Lower lobe of right lung (tissue), 2 donors: ENCODE data around the gene SLIT3. TPM values are rescaled to one million over a fixed set of nuclear protein-coding genes. Genes with fewer than 3 reads are reported as not detected.

Experiments used
- ATAC-seq, 2 donors: fragments of 200-7000 bp; cut with Tn5 transposase; one replicate each; pipeline ENCODE4 v1.9.1; 2020 to 2022; ENCODE audit warnings: mild to moderate bottlenecking in 2 of 2, moderate library complexity in 2 of 2
- DNase-seq: peaks from one replicate; pipeline ENCODE4 v3.0.0-alpha.2; 2020
- H3K27ac ChIP-seq: fragments of 200-600 bp; one replicate; pipeline ENCODE4 v1.8.0; 2022
- H3K27me3 ChIP-seq: fragments of 200-600 bp; one replicate; pipeline ENCODE4 v1.8.0; 2022; ENCODE audit warnings: low read depth
- H3K36me3 ChIP-seq: fragments of 200-600 bp; one replicate; pipeline ENCODE4 v1.8.0; 2022; ENCODE audit warnings: mild to moderate bottlenecking
- H3K4me1 ChIP-seq: fragments of 200-600 bp; one replicate; pipeline ENCODE4 v1.8.0; 2022
- H3K4me3 ChIP-seq: fragments of 200-600 bp; one replicate; pipeline ENCODE4 v1.8.0; 2022; ENCODE audit warnings: mild to moderate bottlenecking
- H3K9me3 ChIP-seq: fragments of 200-600 bp; one replicate; pipeline ENCODE4 v1.8.0; 2022
- CTCF ChIP-seq: fragments of 200-600 bp; IDR thresholded peaks from one replicate; pipeline ENCODE4 v1.8.0; 2022; ENCODE audit warnings: antibody characterized with exemption, mild to moderate bottlenecking
- intact Hi-C: fragments of 100-400 bp; cut with DNase I; formaldehyde crosslinking; loops from one replicate; pipeline ENCODE4 v1.11.0; 2022
- total RNA-seq: library from RNA; stranded (reverse); fragmentation: NEBNext Ultra II Directional; extraction: Animal tissue kit (Norgen Biotek cat#: 25700); gene quantifications from one replicate; pipeline ENCODE4 v1.2.1, GENCODE V29; 2021
- donor health status: DM: no; HTN: yes; CAD: no; lungs with severe emphysema.

SLIT3 gene
- total RNA-seq, 1 donor from 2014 or later: 48.6 TPM

- intact Hi-C loops: no loop called here
- no peak for TF ChIP-seq CTCF
- ATAC-seq: no peak
These were observed 310.3 kb downstream of the SLIT3 start for GRCh38 chr5:168990679-168991078.

GRCh38 chr5:168989731-168990505 lies 311.0 kb downstream of the SLIT3 start:
- no peak overlapping the region for H3K27ac ChIP-seq
- peaks cover 17% of the 10 kb centered on the region for H3K27me3 ChIP-seq
- DNase-seq: no peak
- TF ChIP-seq CTCF: no peak
- H3K9me3 ChIP-seq: no peaks in the 10 kb centered on the region
- H3K4me1 ChIP-seq: peaks cover 16% of the 10 kb centered on the region
- ATAC-seq: no peak
- no peaks in the 10 kb centered on the region for H3K36me3 ChIP-seq
- H3K4me3 ChIP-seq: no peak overlapping the region
- intact Hi-C loops: no loop called here

More at GRCh38 chr5:168990679-168991078, 310.3 kb downstream of the SLIT3 start:
- H3K9me3 ChIP-seq: no peaks in the 10 kb centered on the region
- H3K4me1 ChIP-seq: peaks cover 16% of the 10 kb centered on the region
- H3K27ac ChIP-seq: no peak overlapping the region
- no peak for DNase-seq
- no peak overlapping the region for H3K4me3 ChIP-seq
- peaks cover 17% of the 10 kb centered on the region for H3K27me3 ChIP-seq
- H3K36me3 ChIP-seq: no peaks in the 10 kb centered on the region

GRCh38 chr5:168988699-168989098 lies 312.2 kb downstream of the SLIT3 start:
- no peaks in the 10 kb centered on the region for H3K9me3 ChIP-seq
- H3K27ac ChIP-seq: no peak overlapping the region
- no peak for DNase-seq
- no peak overlapping the region for H3K4me3 ChIP-seq
- peaks cover 16% of the 10 kb centered on the region for H3K4me1 ChIP-seq
- H3K36me3 ChIP-seq: no peaks in the 10 kb centered on the region
- TF ChIP-seq CTCF: no peak
- ATAC-seq: no peak
- intact Hi-C loops: no loop called here
- H3K27me3 ChIP-seq: peaks cover 17% of the 10 kb centered on the region

- intact Hi-C loops: no loop called here
These were observed 313.2 kb downstream of the SLIT3 start for GRCh38 chr5:168987543-168988300.

GRCh38 chr5:168985454-168985853 lies 315.5 kb downstream of the SLIT3 start:
- DNase-seq (no peak), ATAC-seq (no peak)
- Histone ChIP-seq H3K4me3 (no peak overlapping the region), H3K27me3 (peaks cover 13% of the 10 kb centered on the region), H3K36me3 (no peaks in the 10 kb centered on the region), H3K27ac (no peak overlapping the region), H3K9me3 (no peaks in the 10 kb centered on the region), H3K4me1 (peaks cover 6% of the 10 kb centered on the region)
- TF ChIP-seq CTCF: no peak
- intact Hi-C loops: no loop called here

More at GRCh38 chr5:168987543-168988300, 313.2 kb downstream of the SLIT3 start:
- DNase-seq: peak; percentile 68
- Histone ChIP-seq H3K4me3 (no peak overlapping the region), H3K27me3 (peaks cover 13% of the 10 kb centered on the region), H3K27ac (no peak overlapping the region), H3K36me3 (no peaks in the 10 kb centered on the region), H3K9me3 (no peaks in the 10 kb centered on the region), H3K4me1 (peaks cover 15% of the 10 kb centered on the region)
- ATAC-seq: peak; percentile 68 to 76
- TF ChIP-seq CTCF: peak; percentile 84
